Neural cell (in vitro differentiated cells): ENCODE data around the gene CPE.

Experiments used
- CTCF ChIP-seq: fragments of 450-650 bp; IDR thresholded peaks from 2 replicates; pipeline ENCODE4 v1.5.1; 2014; ENCODE audit warnings: antibody characterized with exemption, mild to moderate bottlenecking, moderate library complexity; ENCODE audit not compliant: poor library complexity, severe bottlenecking
- EP300 ChIP-seq: fragments of 450-650 bp; conservative IDR thresholded peaks from 2 replicates; pipeline ENCODE4 v1.6.1; 2014; ENCODE audit warnings: antibody characterized with exemption, mild to moderate bottlenecking, moderate library complexity; ENCODE audit not compliant: poor library complexity, severe bottlenecking
- EZH2 ChIP-seq: fragments of 200-600, 300-800 bp; shearing (Covaris generic), sonication (generic); IDR thresholded peaks from 2 replicates; pipeline ENCODE4 v1.6.1; 2014; ENCODE audit warnings: antibody characterized with exemption, low read length, borderline replicate concordance, mild to moderate bottlenecking; ENCODE audit not compliant: insufficient read depth, poor library complexity, severe bottlenecking
- MXI1 ChIP-seq: fragments of 450-650 bp; conservative IDR thresholded peaks from 2 replicates; pipeline ENCODE4 v1.6.1; 2014; ENCODE audit warnings: antibody characterized with exemption, mild to moderate bottlenecking; ENCODE audit not compliant: poor library complexity, severe bottlenecking
- POLR2AphosphoS5 ChIP-seq: IDR thresholded peaks from 2 replicates; pipeline ENCODE4 v1.6.1; 2012
- RAD21 ChIP-seq: fragments of 450-650 bp; conservative IDR thresholded peaks from 2 replicates; pipeline ENCODE4 v1.6.1; 2014; ENCODE audit warnings: antibody characterized with exemption, mild to moderate bottlenecking, moderate library complexity
- REST ChIP-seq: IDR thresholded peaks from 2 replicates; pipeline ENCODE4 v1.6.1; 2012; ENCODE audit warnings: borderline replicate concordance
- SMC3 ChIP-seq: fragments of 450-650 bp; conservative IDR thresholded peaks from 2 replicates; pipeline ENCODE4 v1.6.1; 2014; ENCODE audit warnings: antibody characterized with exemption, mild to moderate bottlenecking, moderate library complexity; ENCODE audit not compliant: poor library complexity
- TAF1 ChIP-seq: IDR thresholded peaks from 2 replicates; pipeline ENCODE4 v1.6.1; 2012; ENCODE audit warnings: low read depth

GRCh38 chr4:165359506-165359905 is 19.3 kb upstream of the CPE start:
- no peak for TF ChIP-seq CTCF
- TF ChIP-seq POLR2AphosphoS5, result no peak
- no peak for TF ChIP-seq RAD21
- TF ChIP-seq SMC3, result no peak
- no peak for TF ChIP-seq TAF1
- no peak for TF ChIP-seq REST
- TF ChIP-seq EP300, result no peak
- no peak for TF ChIP-seq EZH2
- TF ChIP-seq MXI1, result no peak
